Retinal pigment epithelial cell (primary cell): ENCODE data around the gene NEK9.

Source experiments
- DNase-seq: peaks from one replicate; pipeline ENCODE4 v3.0.0-alpha.2; 2010; ENCODE audit warnings: low read depth
- H3K4me3 ChIP-seq: 2 replicates; pipeline ENCODE4 v1.5.1; 2011; ENCODE audit warnings: mild to moderate bottlenecking, low read length, control low read depth, moderate library complexity
- CTCF ChIP-seq: conservative IDR thresholded peaks from 2 replicates; pipeline ENCODE4 v1.5.1; 2011; ENCODE audit warnings: low read depth, low read length, control low read depth, inconsistent platforms

NEK9 gene

GRCh38 chr14:75049731-75050201 lies 77.1 kb downstream of the NEK9 start:
- no peak for TF ChIP-seq CTCF
- no peak for DNase-seq
- no peak overlapping the region for H3K4me3 ChIP-seq

- no peak for TF ChIP-seq CTCF
- no peak for DNase-seq
- no peak overlapping the region for H3K4me3 ChIP-seq
Observed at GRCh38 chr14:75049136-75049535, 77.7 kb downstream of the NEK9 start.

- DNase-seq: no peak
- TF ChIP-seq CTCF: no peak
- H3K4me3 ChIP-seq: no peak overlapping the region
Observed at GRCh38 chr14:75048101-75048500, 78.7 kb downstream of the NEK9 start.

- H3K4me3 ChIP-seq: no peak overlapping the region
- no peak for DNase-seq
- no peak for TF ChIP-seq CTCF
Observed at GRCh38 chr14:75047506-75047905, 79.3 kb downstream of the NEK9 start.

GRCh38 chr14:75046899-75047298 lies 79.9 kb downstream of the NEK9 start:
- H3K4me3 ChIP-seq: no peak overlapping the region
- DNase-seq: no peak
- no peak for TF ChIP-seq CTCF

- TF ChIP-seq CTCF: no peak
- H3K4me3 ChIP-seq: no peak overlapping the region
- no peak for DNase-seq
Observed at GRCh38 chr14:75046275-75046674, 80.6 kb downstream of the NEK9 start.

GRCh38 chr14:75044752-75045151 lies 82.1 kb downstream of the NEK9 start:
- TF ChIP-seq CTCF: no peak
- H3K4me3 ChIP-seq: no peak overlapping the region
- DNase-seq: no peak
